Endometrial microvascular endothelial cells (primary cell): Measurements from ENCODE around the gene MEPCE. TPM values are rescaled to one million over a fixed set of nuclear protein-coding genes. Genes with fewer than 3 reads are reported as not detected.

Experiments
- in situ Hi-C: cut with HindIII; loops from 2 replicates; pipeline ENCODE4 v1.10.0; 2017; ENCODE audit warnings: low sequenced_read_pairs, low pct_unique_long_range_greater_than_20kb; ENCODE audit errors: inconsistent ontology term
- total RNA-seq: library from RNA; depleted of rRNA; stranded (reverse); fragments of >200 nt; gene quantifications from one replicate; pipeline ENCODE4 v1.2.3, GENCODE V29; 2015; ENCODE audit errors: inconsistent ontology term

MEPCE gene
- total RNA-seq, 1 donor from 2014 or later, result 45.5 TPM

DNA sequence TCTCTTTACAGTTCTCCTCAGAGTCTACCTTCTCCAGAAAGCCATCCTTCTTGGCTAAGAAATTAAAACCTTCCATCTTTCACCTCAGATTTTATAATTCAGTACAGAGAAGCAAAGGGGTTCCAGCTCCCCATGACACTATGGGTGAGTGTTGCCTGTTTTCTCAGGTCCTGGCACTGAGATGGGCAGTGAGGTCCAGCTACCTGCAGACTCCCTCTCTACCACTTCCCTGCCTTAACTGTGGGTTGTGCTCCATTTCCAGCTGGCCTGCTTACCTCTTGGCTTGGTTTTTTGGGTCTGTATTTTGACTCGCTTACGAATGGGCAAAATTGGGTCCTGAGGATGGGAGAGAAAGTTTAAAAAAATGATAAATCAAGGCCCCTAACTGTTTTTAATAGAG, 27.4 kb upstream of the MEPCE start:
- in situ Hi-C loops, result no loop called here

DNA sequence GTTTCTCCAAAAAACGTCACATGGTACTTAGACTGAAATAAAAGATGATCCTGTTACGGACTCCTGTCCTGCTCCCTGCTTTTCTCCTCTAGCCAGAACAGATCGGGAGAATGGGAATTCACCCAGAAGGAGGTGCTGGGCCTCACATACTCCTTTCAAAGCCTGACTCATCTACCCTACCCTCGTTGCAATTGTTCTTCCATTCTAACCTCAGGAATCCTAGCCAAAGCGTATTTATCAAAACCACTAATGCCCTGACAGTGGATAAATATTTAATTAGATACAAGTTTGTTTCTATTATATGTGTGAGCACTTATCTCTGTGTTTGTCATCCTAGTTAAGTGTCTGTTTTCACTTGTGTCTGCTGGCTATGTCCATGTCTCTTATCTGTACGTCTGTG, 22.9 kb upstream of the MEPCE start:
- in situ Hi-C loops, result no loop called here

DNA sequence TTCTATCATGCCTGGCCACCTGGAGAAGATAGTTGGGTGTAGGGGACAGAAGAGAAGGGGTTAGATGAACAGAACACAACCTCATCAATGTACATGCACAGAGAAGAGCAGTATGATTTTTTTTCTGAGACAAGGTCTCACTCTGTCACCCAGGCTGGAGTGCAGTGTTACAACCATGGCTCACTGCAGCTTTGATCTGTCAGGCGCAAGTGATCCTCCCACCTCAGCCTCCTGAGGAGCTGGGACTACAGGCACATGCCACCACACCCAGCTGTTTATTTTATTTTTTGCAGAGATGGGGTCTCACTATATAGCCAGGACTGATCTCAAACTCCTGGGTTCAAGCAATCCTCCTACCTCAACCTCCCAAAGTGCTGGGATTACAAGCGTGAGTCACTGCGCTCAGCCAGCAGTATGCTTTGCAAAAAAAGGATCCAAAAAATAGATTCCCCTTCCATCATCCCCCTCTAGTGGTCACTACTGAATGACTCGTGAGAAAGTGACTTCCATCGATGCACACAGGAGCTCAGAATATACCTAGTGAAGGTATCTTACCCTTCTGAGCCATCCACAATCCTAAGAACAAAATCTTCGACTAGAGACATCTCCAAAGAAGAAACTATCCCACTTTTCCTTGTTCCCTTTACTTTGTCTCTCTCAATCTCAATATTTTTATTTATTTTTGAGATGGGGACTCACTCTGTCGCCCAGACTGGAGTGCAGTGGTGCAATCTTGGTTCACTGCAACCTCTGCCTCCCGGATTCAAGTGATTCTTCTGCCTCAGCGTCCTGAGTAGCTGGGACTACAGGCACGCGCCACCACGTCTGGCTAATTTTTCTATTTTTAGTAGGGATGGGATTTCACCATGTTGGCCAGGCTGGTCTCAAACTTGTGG, 22.1 kb upstream of the MEPCE start:
- in situ Hi-C loops, result no loop called here

DNA sequence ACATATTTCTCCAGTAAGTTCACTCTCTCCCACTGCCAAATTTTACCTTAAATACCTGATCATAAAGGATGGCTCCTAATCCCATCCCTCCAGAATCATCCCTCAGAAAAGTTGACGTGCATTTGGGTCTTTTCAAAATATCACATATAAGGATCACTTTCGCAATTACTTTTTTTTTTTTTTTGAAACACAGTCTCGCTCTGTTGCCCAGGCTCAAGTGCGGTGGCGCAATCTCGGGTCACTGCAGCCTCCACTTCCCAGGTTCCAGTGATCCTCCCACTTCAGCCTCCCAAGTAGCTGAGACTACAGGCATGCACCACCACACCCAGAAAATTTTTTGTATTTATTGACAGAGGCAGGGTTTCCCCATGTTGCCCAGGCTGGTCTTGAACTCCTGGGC, 18.5 kb upstream of the MEPCE start:
- in situ Hi-C loops, result no loop called here

DNA sequence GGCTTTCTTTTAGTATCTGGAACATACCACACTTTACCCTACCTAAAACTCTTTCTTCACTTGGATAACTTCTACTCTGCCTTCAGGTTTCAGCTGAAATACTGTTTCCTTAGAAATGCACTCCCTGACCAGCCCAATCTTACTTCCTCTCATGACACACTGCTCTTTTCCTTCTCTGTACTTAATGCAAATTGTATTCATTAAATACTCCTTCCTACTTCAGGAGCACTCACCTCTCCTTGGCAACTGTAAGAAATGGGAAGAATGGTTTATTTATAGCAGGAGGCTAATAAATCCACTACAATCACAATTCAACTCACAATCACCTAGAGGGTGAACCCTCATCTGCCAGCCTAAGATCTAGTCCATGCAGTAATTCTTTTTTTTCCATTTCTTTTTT, 16.3 kb upstream of the MEPCE start:
- in situ Hi-C loops, result no loop called here

DNA sequence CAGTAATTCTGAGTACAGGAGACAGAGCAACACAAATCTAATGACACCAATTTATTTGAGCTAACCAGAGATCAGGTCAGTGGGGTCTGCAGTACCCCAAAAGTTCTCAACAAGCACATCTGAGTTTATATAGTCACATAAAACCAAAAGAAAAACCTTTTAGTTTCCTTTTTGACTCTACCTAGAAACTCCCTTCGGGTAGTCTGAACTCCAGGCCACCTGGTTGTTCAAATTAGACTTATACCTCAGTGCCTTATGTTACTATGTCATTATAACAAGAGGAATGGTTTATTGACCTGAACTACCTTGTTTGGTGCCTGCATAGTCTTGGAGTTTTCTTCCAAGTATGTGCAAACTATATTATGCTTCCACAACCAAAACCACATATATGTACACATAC, 15.7 kb upstream of the MEPCE start:
- in situ Hi-C loops, result no loop called here

DNA sequence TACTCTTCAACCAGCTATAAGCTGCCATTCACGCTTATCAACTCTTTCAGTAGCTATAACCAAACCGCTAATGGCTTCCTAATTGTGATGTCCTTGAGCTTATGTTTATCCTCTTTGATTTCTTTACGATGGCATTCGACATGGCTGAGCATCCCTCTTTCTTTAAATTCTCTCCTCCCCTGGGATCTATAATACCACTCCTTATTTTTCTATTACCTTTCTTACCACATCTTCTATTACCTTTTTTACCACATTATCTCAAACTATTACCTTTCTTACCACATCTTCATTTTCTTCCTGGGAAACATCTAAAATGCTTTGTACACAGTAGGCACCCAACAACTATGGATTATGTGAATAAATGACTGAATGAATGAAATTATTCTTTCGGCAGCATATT, 14.2 kb upstream of the MEPCE start:
- in situ Hi-C loops, result no loop called here

DNA sequence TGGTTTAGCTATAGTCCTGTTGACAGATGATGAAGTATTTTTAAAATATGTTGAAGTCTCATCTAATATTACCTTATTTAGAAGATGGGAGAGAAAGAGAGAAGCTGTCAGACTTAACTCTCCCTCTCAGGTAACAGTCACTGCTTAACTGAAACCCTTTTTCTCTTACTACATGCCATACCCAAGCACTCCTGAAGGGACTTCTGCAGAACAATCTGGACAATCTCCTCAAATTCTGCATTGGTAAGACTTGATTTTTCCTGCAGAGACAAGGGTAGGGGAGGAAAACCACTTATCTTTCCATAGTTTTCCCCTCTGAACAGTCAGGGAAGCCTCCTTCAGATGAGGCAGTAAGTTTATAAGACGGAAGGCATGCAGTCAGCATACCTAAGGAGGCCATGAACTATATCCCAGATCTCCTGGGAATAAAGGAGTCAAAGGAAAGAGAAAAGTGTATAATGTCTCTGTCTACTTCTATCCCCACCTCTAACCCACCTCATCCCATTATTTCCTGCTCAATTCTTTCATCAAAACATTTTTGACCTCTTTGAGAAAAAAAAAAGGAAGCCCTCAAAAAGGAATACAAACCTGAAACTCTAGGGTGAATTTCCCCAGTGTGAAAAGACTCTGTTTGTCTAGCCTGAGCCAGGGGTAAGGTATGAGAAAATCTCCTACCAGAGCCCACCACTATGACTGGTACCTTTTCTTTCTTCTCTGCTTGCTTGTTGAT, 10.5 kb upstream of the MEPCE start:
- in situ Hi-C loops, result no loop called here

DNA sequence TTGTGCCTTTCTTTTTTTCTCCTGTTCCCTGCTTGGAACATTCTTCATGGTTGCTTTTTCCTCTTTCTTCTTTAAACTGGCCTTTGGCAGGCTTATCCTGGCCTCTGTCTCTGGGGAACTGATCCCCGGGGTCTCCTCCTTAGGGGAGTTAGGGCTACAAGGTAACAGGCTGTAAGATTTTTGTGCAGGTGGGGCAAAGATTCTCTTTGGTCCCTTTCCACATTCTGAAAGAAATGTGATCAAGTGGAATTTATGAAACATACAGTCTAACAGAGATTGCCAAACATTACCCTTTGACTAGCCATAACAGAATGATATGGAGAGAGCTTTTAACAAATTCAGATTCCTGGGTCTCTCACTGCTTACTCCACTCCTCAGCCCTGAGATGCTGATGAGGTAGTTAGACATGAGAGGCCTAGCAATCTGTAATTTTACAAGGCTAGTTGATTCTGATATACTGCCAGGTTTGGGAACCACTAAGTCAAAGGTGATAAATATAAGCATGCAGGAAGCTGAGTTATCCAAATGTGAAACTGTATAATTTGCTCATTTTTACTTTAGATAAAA, 9.9 kb upstream of the MEPCE start:
- in situ Hi-C loops, result no loop called here

DNA sequence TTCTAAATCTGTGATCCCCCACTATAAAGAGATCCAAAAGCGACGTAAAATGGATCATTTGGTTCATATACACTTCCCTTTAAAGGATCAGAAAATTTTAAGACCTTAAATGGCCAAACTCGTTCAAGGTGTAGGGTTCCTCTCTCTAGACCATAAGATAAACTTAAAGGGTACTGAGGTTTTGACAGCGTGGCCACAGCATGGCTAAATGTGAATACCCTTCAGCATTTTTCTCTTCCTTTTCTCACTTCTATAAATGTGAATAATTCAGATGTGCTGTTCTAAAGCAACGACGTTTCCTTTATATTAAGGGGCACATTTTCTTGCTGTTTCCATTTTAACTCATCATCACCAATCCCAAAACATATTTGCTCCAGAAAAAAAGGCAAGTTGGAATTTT, 6.3 kb upstream of the MEPCE start:
- in situ Hi-C loops, result no loop called here

DNA sequence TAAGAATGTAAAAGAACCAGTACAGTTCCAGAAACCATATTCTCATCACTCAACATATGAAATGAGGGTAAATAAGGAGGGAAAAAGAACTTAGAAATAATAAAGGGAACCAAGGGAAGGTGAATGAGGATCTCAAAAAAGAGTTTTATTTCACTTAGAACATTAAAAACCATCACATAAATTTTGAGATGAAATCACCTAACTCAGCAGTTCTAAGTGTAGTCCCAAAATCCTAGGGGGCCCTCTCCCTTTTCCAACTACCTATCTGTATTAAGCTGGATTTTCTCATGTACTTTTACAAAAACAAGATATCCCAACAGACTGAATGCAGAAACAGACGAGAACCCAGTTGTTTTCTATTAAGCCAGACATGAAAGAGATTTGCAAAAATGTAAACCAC, 4.3 kb upstream of the MEPCE start:
- in situ Hi-C loops, result no loop called here

DNA sequence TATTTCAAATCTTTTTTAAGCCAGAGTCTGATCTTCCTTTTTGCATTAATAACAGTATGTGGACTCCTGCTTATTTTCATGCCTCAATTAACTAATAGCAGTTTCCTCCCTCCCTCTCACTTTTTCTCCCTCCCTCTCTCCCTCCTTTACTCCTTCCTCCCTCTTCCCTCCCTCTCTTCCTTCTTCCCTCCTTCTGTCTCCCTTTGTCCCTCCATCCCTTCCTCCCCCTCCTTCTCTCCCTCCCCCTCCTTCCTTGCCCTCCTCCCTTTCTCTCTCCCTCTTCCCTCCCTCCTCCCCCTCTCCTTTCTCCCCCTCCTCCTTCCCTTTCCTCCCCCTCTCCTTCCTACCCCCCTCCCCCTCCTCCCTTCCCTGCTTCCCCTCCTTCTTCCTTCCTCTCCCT, 3.1 kb upstream of the MEPCE start:
- in situ Hi-C loops, result no loop called here

DNA sequence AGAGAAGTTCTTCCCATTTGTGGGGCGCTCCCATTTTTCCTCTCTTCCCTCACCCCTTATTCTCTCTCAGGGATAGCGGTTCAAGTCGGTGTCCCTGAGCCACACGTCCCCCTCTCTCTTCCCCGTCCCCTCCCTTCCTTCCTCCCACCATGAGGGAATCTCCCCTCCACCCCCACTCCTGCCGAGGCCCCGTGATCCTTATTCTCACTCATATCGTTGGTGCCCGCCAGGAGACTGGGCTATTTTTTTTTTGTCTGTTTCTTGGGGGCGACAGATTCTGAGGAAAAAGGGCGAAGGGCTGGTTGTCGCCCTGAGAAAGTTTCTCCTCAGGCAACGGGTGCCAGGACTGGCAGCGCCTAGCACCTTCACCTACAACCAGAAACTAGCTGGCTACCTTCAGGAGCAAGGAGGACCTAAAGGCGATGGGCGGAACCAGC, 1.9 kb upstream of the MEPCE start:
- in situ Hi-C loops, result no loop called here

DNA sequence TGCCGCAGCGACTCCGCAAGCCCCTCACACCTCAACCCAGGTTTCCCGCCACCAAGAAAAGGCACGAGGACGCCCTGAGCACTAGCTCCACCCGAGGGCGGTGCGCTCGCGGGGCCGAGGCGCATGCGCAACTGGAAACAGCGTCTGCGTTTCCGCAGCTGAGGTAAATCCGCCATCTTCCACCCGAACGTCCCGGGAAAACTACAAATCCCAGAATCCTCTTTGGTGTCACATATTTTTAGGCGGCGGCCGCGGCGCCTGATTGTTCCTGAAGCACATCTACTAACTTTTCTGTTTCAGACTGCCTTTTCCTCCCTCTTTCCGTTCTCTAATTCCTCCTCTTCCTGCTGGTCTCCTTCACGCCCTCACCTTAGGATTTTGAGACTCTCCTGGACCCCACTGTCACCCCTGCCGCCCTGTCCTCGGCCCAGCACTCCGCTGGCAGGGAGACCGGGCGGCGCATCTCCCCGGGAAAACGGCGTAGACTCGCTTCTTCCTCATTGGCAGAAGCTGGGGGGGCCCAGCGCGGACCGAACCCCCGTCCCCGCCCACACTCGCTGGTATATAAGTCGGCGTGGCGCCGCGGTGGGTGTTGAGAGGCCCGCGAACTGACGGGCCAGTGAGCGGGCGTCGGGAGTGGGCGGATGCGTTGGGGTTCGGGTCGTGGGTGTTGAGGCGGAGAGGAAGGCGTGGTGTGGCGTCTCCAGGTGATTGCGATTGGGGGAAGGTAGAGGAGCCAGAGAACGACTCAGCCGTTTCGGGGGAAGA, 1.2 kb upstream of the MEPCE start, which contains the start of gene ZCWPW1:
Gene ZCWPW1, minus strand, starts transcription at position 505 of the 768 bp plus-strand sequence. CDS start 8,054 bp downstream, outside the sequence.
- in situ Hi-C loops, result no loop called here

DNA sequence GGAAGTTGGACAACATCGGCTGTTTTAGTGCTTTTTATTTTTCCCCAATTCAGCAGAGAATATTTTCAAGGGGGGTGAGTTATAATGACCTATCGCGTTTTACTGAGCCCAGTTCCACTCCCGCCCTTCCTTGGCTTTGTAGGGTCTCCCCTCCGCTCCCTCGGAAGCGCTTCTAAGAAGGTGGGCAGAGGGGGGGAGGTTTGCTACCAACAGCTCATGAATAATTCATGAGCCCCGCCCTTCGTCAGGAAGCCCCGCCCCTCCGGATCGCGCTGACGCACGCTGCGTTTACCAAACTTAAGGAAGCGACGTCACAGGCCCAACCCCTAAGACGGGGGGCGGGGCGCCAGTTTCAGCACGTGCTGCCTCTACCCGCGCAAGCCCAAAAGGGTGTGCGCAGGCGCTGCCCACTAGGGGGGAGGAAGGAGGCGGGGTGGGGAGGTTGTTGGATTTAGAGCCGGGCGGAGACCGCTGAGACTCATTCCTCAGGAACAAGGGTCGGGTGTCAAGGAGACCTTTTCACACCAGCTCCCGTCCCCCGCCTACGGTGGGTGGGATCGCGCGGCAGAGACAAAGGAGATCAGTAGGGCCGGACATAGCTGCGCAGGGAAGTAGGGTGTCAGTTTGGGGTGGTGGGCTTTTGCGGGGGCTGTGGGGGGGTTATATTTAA, 529 bp upstream of the MEPCE start:
- in situ Hi-C loops, result no loop called here

DNA sequence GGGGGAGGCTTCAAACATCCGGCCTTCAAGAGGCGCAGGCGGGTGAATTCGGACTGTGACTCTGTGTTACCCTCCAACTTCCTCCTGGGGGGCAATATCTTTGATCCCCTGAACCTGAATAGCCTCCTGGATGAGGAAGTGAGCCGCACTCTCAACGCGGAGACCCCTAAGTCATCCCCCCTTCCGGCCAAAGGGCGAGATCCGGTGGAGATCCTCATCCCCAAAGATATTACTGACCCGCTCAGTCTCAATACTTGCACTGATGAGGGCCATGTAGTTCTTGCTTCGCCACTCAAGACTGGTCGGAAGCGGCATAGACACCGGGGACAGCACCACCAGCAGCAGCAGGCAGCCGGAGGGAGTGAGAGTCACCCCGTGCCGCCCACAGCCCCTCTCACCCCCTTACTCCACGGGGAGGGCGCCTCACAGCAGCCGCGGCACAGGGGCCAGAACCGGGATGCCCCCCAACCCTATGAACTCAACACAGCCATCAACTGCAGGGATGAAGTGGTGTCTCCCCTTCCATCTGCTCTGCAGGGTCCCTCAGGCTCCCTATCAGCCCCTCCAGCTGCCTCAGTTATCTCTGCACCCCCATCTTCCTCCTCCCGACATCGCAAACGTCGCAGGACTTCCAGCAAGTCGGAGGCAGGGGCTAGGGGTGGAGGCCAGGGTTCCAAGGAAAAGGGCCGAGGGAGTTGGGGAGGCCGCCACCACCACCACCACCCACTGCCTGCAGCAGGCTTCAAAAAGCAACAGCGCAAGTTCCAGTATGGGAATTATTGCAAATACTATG, 1.1 kb downstream of the MEPCE start:
- in situ Hi-C loops, result no loop called here

DNA sequence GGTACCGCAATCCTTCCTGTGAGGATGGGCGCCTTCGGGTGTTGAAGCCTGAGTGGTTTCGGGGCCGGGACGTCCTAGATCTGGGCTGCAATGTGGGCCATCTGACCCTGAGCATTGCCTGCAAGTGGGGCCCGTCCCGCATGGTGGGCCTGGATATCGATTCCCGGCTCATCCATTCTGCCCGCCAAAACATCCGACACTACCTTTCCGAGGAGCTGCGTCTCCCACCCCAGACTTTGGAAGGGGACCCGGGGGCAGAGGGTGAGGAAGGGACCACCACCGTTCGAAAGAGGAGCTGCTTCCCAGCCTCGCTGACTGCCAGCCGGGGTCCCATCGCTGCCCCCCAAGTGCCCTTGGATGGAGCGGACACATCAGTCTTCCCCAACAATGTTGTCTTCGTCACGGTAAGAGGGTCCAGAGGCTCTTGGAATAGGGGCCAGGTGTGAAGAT, 1.7 kb downstream of the MEPCE start:
- in situ Hi-C loops, result no loop called here

DNA sequence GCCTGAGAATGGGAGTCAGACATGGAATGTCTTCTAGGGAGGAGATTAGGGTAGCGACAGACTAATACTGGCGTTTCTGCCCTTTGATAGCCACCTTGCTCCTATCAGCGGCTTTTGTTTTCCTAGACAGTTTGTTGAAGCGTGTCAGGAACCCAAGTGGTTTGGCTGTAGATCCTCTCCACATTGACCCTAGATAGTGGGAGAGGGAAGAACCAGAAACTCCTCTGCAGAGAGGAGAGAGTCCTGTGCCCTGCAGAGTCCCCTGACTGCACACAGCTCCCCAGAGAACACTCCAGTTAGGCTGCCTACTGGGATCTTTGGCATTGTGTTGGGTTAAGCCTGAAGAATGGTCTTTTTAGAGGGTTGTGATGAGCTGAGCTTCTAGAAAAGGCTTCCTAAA, 2.4 kb downstream of the MEPCE start:
- in situ Hi-C loops, result no loop called here
